Mesodermal cell (in vitro differentiated cells): ENCODE data around the gene CYB561.

ENCODE experiments used
- H3K27ac ChIP-seq: 2 replicates; pipeline ENCODE4 v1.7.0; 2013; ENCODE audit warnings: mild to moderate bottlenecking, low read depth, low read length, moderate library complexity; ENCODE audit not compliant: severe bottlenecking
- H3K36me3 ChIP-seq: 2 replicates; pipeline ENCODE4 v1.7.1; 2013; ENCODE audit warnings: mild to moderate bottlenecking, low read length, moderate library complexity; ENCODE audit not compliant: control insufficient read depth, insufficient read depth
- H3K4me1 ChIP-seq: one replicate; pipeline ENCODE4 v1.7.1; 2013; ENCODE audit warnings: mild to moderate bottlenecking, low read length; ENCODE audit not compliant: insufficient read depth, control insufficient read depth, poor library complexity, severe bottlenecking
- H3K4me3 ChIP-seq: 2 replicates; pipeline ENCODE4 v1.7.0; 2013; ENCODE audit warnings: low read length, control low read depth, mild to moderate bottlenecking; ENCODE audit not compliant: insufficient read depth, poor library complexity, severe bottlenecking; ENCODE audit errors: extremely low read depth
- H3K9me3 ChIP-seq: 2 replicates; pipeline ENCODE4 v1.7.1; 2013; ENCODE audit warnings: mild to moderate bottlenecking, low read length, moderate library complexity; ENCODE audit not compliant: control insufficient read depth
- WGBS, 2 experiments: methylation state at CpG; one replicate each; pipeline ENCODE4 v1.1.5; 2013; ENCODE audit warnings: missing lambda C conversion rate in 2 of 2; ENCODE audit not compliant: insufficient coverage in 2 of 2; 5-methylcytosine and 5-hydroxymethylcytosine counted together

CYB561 gene

DNA sequence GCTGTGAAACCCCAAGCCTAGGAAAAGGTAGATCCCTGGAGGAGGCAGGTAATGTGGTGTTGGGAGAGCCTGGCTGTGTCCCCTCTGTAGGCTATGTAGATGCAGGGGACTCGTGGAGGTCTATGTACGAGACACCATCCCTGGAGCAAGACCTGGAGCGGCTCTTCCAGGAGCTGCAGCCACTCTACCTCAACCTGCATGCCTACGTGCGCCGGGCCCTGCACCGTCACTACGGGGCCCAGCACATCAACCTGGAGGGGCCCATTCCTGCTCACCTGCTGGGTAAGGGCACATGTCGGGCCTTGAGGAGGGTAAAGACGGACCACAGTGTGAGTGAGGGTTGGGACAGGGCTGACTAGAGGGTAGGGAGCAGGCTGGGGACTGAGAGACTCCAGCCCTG is 42.7 kb upstream of the CYB561 start:
- no peaks in the 10 kb centered on the region for H3K9me3 ChIP-seq
- no peak overlapping the region for H3K27ac ChIP-seq
- WGBS, 2 experiments, result 95 to 100% methylated on average over 8 to 9 of the region's 10 CpGs
- H3K4me3 ChIP-seq, result no peak overlapping the region
- H3K4me1 ChIP-seq, result no peaks in the 10 kb centered on the region
- H3K36me3 ChIP-seq, result no peaks in the 10 kb centered on the region

- Histone ChIP-seq H3K36me3 (no peaks in the 10 kb centered on the region), H3K9me3 (no peaks in the 10 kb centered on the region), H3K4me3 (no peak overlapping the region), H3K4me1 (no peaks in the 10 kb centered on the region), H3K27ac (no peak overlapping the region)
- 84 to 91% methylated on average over 9 to 11 of the region's 11 CpGs for WGBS, 2 experiments
Observed at GRCh38 chr17:63487014-63487339, 40.9 kb upstream of the CYB561 start.

GRCh38 chr17:63486317-63487013 is 40.4 kb upstream of the CYB561 start:
- Histone ChIP-seq H3K36me3 (no peaks in the 10 kb centered on the region), H3K9me3 (no peaks in the 10 kb centered on the region), H3K27ac (no peak overlapping the region), H3K4me3 (no peak overlapping the region), H3K4me1 (no peaks in the 10 kb centered on the region)
- 90 to 91% methylated on average over 11 to 12 of the region's 12 CpGs for WGBS, 2 experiments

DNA sequence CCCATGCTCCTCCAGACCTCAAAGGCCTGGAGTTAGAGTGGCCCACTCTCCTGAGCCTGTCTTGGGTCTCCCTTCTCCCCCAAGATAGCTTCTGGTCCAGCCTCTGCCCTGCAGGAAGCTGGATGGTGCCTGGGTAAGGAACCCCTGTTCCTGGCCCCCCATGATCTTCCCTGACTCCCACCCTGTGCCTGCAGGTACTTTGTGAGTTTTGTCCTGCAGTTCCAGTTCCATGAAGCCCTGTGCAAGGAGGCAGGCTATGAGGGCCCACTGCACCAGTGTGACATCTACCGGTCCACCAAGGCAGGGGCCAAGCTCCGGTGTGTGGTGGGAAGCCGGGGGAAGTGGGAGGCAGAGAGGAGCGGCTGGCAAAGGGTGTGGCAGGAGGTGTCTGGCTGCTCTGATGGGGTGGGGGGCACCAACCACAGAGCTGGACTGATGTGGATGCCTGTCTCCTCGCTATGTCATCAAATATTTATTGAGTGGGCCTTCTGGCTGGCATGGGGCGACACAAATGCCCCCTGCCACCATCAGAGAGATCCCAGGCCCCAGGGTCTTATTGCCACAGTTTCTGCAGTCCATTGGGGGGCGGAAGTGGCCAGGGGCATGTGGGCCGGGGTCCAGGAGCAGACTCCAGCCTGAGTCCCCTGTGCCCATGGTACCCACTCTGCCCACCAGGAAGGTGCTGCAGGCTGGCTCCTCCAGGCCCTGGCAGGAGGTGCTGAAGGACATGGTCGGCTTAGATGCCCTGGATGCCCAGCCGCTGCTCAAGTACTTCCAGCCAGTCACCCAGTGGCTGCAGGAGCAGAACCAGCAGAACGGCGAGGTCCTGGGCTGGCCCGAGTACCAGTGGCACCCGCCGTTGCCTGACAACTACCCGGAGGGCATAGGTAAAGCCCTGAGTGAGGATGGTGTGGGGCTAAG is 37.8 kb upstream of the CYB561 start:
- H3K36me3 ChIP-seq, result no peaks in the 10 kb centered on the region
- peaks cover 2% of the 10 kb centered on the region for H3K4me1 ChIP-seq
- H3K4me3 ChIP-seq, result no peak overlapping the region
- H3K9me3 ChIP-seq, result no peaks in the 10 kb centered on the region
- 93 to 95% methylated on average over 13 of the region's 16 CpGs for WGBS, 2 experiments
- H3K27ac ChIP-seq, result no peak overlapping the region

DNA sequence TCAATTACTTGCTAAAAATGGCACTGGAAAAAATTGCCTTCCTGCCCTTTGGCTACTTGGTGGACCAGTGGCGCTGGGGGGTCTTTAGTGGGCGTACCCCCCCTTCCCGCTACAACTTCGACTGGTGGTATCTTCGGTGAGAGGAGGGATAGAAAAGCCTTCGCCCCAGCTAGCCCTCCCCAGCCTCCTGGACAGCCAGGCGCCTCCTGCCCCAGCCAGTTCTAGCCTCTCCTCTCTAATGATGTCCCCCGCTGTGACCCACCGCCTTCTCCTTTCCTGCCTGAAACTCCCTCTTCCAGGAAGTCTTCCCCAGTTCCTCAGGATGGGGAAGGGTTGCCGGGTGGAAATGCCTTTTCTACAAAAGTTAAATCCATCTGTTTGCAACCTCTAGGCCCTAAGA is 36.9 kb upstream of the CYB561 start:
- no peak overlapping the region for H3K4me3 ChIP-seq
- WGBS, 2 experiments, result 82 to 86% methylated on average over 8 of the region's 10 CpGs

DNA sequence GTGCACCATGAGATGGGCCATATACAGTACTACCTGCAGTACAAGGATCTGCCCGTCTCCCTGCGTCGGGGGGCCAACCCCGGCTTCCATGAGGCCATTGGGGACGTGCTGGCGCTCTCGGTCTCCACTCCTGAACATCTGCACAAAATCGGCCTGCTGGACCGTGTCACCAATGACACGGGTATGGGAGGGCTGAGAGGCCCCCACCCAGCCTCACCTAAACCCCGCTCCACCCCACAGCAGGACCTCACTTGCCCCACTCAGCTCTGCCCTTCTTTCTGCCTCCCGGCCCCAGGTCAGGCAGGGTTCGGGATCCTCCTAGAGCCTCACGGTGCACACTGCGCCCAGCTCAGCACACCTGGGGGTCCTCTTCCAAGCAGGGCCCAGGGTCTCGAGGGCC is 36.4 kb upstream of the CYB561 start:
- Histone ChIP-seq H3K27ac (no peak overlapping the region), H3K9me3 (no peaks in the 10 kb centered on the region), H3K4me1 (peaks cover 16% of the 10 kb centered on the region), H3K4me3 (no peak overlapping the region), H3K36me3 (no peaks in the 10 kb centered on the region)
- WGBS, 2 experiments, result 94 to 96% methylated on average over 16 of the region's 16 CpGs

More for the DNA sequence above, 36.9 kb upstream of the CYB561 start:
- Histone ChIP-seq H3K36me3 (no peaks in the 10 kb centered on the region), H3K9me3 (no peaks in the 10 kb centered on the region), H3K27ac (no peak overlapping the region), H3K4me1 (peaks cover 11% of the 10 kb centered on the region)

DNA sequence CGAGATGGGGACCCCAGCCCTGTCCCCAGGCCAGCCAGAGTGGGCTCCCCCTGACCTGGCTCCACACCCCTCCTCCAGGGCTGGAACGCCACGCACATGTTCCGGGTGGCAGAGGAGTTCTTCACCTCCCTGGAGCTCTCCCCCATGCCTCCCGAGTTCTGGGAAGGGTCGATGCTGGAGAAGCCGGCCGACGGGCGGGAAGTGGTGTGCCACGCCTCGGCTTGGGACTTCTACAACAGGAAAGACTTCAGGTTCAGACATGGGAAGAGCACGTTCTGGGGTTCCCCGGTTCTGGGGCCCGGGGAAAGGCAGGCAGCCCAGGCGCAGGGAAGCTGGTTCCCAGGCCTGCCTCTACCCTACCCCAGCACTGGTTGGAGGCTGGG is 35.4 kb upstream of the CYB561 start:
- WGBS, 2 experiments, result 93 to 94% methylated on average over 7 to 14 of the region's 16 CpGs
- Histone ChIP-seq H3K9me3 (no peaks in the 10 kb centered on the region), H3K27ac (no peak overlapping the region), H3K36me3 (no peaks in the 10 kb centered on the region), H3K4me3 (no peak overlapping the region), H3K4me1 (peaks cover 17% of the 10 kb centered on the region)

GRCh38 chr17:63480826-63481487 is 34.9 kb upstream of the CYB561 start:
- WGBS, 2 experiments, result 79 to 88% methylated on average over 8 to 9 of the region's 11 CpGs
- H3K36me3 ChIP-seq, result no peaks in the 10 kb centered on the region

GRCh38 chr17:63480192-63480784 is 34.2 kb upstream of the CYB561 start:
- no peak overlapping the region for H3K4me3 ChIP-seq
- no peaks in the 10 kb centered on the region for H3K9me3 ChIP-seq
- WGBS, 2 experiments, result 93% methylated on average over 10 to 19 of the region's 21 CpGs
- H3K4me1 ChIP-seq, result peaks cover 28% of the 10 kb centered on the region
- H3K36me3 ChIP-seq, result no peaks in the 10 kb centered on the region
- no peak overlapping the region for H3K27ac ChIP-seq

More at GRCh38 chr17:63480826-63481487, 34.9 kb upstream of the CYB561 start:
- H3K27ac ChIP-seq, result no peak overlapping the region
- no peaks in the 10 kb centered on the region for H3K9me3 ChIP-seq
- H3K4me3 ChIP-seq, result no peak overlapping the region
- peaks cover 22% of the 10 kb centered on the region for H3K4me1 ChIP-seq

- Histone ChIP-seq H3K4me1 (peaks cover 29% of the 10 kb centered on the region), H3K36me3 (no peaks in the 10 kb centered on the region), H3K9me3 (no peaks in the 10 kb centered on the region), H3K27ac (no peak overlapping the region), H3K4me3 (no peak overlapping the region)
- WGBS, 2 experiments, result 91 to 95% methylated on average over 15 to 17 of the region's 17 CpGs
Observed at GRCh38 chr17:63479495-63480184, 33.5 kb upstream of the CYB561 start.
